Sciatic nerve (tissue), 2 donors: ENCODE results near the gene FEM1B. TPM values are rescaled to one million over a fixed set of nuclear protein-coding genes. Genes with fewer than 3 reads are reported as not detected.
A peak's percentile ranks its signal among the peaks of the same experiment; 100 is the strongest.

Experiments used
- ATAC-seq: fragments of 200-7000 bp; cut with Tn5 transposase; one replicate; pipeline ENCODE4 v1.9.1; 2020; ENCODE audit warnings: mild to moderate bottlenecking, moderate library complexity
- DNase-seq: peaks from one replicate; pipeline ENCODE4 v3.0.0-alpha.2; 2020; ENCODE audit warnings: low spot score
- intact Hi-C: fragments of 100-400 bp; cut with DNase I; formaldehyde crosslinking; loops from one replicate; pipeline ENCODE4 v1.14.2; 2022
- total RNA-seq: library from RNA; stranded (reverse); fragmentation: NEBNext Ultra II Directional; extraction: Animal tissue kit (Norgen Biotek cat#: 25700); gene quantifications from one replicate; pipeline ENCODE4 v1.2.1, GENCODE V29; 2021
- donor health status: DM: no; HTN: no; CAD: no.
- donor health status: DM: no; HTN: no; CAD: no.

Gene FEM1B
- total RNA-seq, 1 donor from 2014 or later = 58.0 TPM

GRCh38 chr15:68279779-68280753 is 2.5 kb downstream of the FEM1B start:
- ATAC-seq = no peak
- intact Hi-C loops = no loop called here

DNA sequence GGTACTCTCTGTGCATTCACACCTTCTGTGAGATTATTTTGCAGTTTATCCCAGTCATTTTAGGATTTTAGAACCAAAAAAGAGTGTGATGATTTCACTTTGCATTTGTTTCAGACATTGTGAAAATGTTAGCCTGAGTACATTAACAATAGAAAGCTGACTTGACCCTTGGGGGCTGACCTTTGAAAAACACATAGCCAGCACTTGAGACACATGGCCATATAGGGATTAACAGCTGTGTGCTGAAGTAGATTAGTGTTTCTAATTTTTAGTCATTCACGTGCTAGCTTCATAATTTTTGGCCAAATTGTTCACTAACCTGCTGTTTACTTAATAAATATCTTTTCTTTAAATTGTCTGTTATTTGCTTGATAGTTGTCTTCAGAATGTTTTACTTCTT is 3.5 kb downstream of the FEM1B start:
- intact Hi-C loops = no loop called here
- no peak for ATAC-seq
- no peak for DNase-seq

More at GRCh38 chr15:68279779-68280753, 2.5 kb downstream of the FEM1B start:
- DNase-seq = no peak

- no peak for ATAC-seq
Observed at GRCh38 chr15:68283401-68283800, 5.9 kb downstream of the FEM1B start.

DNA sequence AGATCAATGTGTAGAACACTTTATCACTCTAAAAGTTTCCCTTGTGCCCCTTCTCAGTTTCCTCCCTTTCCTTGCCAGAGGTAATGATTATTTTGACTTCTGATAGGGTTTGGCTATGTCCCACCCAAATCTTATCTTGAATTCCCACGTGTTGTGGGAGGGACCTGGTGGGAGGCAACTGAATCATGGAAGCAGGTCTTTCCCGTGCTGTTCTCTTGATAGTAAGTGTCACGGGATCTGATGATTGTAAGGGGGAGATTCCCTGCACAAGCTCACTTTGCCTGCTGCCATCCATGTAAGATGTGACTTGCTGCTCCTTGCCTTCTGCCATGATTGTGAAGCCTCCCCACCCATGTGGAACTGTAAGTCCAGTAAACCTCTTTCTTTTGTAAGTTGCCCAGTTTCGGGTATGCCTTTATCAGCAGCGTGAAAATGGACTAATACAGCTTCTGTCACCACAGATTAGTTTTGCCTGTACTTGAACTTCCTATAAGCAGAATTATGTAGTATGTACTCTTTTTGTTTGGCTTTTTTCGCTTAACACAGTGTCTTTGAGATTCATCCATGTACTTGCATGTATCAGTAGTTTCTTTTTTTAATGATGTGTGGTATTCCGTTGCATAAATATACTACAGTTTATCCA is 7.2 kb downstream of the FEM1B start:
- ATAC-seq (no peak), DNase-seq (no peak)
- intact Hi-C loops = no loop called here

More at GRCh38 chr15:68283401-68283800, 5.9 kb downstream of the FEM1B start:
- DNase-seq = no peak
- intact Hi-C loops = no loop called here

DNA sequence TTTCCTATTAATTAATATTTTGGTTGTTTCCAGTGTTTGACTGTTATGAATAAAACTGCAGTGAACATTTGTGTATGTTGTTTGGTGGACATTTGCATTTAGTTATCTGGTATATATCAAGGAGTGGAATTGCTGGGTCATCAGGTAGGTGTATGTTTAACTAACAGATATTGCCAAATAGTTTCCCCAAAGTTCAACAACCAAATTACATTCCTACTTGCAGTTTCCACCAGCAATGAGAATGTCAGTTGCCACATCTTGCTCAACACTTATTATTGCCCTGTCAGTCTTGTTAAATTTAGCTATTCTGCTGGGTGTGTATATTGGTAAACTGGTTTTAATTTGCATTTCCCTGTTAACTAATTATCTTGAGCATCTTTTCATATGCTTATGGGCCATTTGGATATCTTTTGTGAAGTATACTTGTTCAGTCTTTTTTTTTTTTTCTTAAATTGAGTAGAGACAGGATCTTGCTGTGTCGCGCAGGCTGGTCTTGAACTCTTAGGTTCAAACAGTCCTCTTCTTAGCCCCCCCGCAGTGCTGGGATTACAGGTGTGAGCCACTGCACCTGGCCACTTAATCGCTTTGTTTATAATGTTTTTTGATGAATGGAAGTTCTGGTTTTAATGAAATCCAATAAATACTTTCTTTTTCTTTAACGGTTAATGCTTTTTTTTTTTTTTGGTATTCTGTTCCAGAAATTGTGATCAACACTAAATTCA is 7.9 kb downstream of the FEM1B start:
- intact Hi-C loops = no loop called here
- DNase-seq = no peak
- no peak for ATAC-seq

DNA sequence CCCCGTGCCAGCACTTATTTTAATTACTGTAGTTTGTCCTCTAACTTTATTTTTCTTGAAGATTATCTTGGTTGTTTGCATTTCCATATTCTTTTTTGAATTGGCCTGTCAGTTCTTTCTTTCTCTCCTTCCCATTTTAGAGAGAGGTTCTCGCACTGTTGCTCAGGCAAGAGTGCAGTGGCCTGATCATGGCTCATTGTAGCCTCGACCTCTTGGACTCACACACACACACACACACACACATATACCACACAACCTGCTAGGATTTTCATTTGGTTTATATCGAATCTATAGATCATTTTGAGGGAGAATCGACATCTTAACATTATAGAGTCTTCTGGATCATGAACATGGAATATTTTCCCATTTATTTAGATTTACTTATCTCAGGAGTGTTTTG is 8.7 kb downstream of the FEM1B start:
- DNase-seq (no peak), ATAC-seq (no peak)
- intact Hi-C loops = no loop called here

DNA sequence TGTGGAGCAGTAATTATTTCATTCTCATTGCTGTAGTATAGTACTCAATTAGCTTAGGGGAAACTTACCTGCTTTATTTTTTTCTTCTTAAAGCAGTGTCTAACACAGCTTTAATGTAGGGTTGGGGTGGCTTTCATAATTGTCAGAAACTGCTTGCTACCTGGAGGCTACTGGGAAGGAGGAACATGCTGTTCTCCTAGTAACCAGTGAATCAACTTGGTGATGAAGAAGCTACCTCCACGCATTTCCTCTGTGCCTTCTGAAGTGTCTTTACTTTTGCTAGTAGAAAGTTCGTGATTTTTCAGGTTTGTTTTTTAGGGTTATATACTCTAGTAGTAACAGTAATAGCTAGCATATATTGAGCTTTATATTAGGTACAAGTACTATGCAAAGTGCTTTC is 11.5 kb downstream of the FEM1B start:
- no peak for DNase-seq
- intact Hi-C loops = no loop called here
- no peak for ATAC-seq

- ATAC-seq = no peak
- intact Hi-C loops = no loop called here
- no peak for DNase-seq
Observed at GRCh38 chr15:68289621-68290352, 12.2 kb downstream of the FEM1B start.

- no peak for DNase-seq
- intact Hi-C loops = no loop called here
- no peak for ATAC-seq
Observed at GRCh38 chr15:68290715-68291114, 13.2 kb downstream of the FEM1B start.

DNA sequence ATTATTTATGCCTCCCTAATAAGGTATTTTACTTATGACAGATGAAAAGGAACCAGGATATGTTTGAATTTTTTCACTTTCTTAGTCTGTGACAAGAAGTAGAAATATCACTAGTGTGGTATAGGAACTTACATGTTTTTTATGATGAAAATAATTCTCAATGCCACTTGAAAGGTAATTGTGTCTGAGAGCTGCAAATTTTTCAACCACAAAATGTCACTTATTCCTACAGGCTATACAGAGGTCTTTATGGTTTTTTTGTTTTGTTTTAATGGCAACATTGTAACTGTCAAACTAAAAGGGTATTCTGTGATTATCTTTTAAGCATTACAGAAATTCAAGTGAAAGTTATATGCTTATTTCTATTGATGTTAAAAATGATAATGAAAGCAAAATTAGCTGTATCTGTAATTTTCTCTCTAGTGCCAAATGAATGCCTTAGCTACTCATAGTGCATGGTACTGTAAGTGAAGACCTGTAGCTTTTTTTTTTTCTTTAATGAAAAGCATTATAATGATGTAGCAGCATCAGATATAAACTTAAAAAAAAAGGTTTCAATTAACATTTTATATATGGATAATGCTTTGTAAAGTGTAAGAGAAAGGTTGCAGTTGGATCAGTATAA is 14.7 kb downstream of the FEM1B start:
- ATAC-seq (no peak), DNase-seq (no peak)
- intact Hi-C loops = no loop called here

- ATAC-seq = no peak
Observed at GRCh38 chr15:68292967-68293366, 15.4 kb downstream of the FEM1B start.

GRCh38 chr15:68295014-68295805 is 17.7 kb downstream of the FEM1B start:
- DNase-seq = no peak
- ATAC-seq = no peak
- intact Hi-C loops = no loop called here

More at GRCh38 chr15:68292967-68293366, 15.4 kb downstream of the FEM1B start:
- intact Hi-C loops = no loop called here
- DNase-seq = no peak

DNA sequence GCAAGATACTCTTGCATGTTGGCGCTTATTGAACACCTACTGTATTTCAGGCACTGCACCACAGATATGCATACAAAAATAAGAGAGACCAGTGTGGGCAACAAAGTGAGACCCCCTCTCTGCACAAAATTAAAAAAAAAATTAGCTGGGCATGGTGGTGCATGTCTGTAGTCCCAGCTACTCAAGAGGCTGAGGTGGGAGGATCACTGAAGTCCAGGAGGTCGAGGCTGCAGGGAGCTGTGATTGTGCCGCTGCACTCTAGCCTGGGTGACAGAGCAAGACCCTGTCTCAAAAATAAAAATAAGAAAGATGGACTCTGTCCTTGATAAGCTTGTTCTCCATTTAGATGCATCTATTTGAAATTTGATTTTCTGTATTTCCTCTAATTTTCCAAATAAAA is 20.8 kb downstream of the FEM1B start:
- no peak for ATAC-seq
- DNase-seq = no peak

GRCh38 chr15:68298882-68299381 is 21.4 kb downstream of the FEM1B start:
- intact Hi-C loops = no loop called here
- ATAC-seq (peak; percentile 88), DNase-seq (no peak)

More for the DNA sequence above, 20.8 kb downstream of the FEM1B start:
- intact Hi-C loops = no loop called here

GRCh38 chr15:68299436-68299835 is 21.9 kb downstream of the FEM1B start:
- intact Hi-C loops = no loop called here
- no peak for DNase-seq
- ATAC-seq = peak; percentile 13

DNA sequence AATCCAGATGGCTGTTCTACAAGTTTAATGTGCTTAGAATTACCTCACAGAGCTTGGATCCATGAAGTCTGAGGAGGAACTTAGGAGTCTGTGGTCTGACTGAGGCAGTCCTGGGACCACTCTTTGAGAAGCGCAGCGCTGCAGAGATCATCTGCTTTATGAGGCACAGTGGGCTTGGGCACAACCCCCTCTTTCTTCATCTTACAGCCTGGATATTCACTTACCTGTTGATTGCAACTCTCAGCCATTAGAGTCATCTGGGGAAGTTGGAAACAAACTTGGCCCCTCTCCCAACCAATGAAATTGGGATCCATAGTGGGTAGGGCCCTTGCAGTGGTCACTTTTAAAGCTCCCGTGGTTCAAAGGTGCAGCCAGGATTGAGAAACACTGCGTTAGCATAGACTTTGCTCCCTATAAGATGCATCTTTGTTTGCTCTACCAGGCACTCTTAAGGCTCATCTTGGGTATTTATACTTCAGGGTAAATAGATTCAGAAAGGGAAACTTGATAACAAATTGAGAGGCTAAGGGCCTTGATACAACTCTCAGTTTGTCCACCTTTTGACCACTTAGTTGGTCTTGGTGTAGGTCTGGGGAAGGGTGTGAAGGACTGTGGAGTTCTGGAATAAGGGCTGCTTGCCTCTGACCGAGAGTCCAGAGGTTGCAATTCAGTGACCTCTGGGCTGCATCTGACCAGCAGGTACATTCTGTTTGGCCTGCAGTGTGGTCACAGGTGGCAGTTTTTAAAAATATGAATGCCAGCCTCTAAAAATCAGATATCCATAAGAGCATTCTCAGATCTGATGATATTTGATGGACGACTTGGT is 22.8 kb downstream of the FEM1B start:
- intact Hi-C loops = loop anchor here (10.0 kb wide), 1 partner anchor 254 kb away; no protein-coding TSS in a partner anchor
- ATAC-seq = no peak
- DNase-seq = no peak

- no peak for DNase-seq
- intact Hi-C loops = loop anchor here (10.0 kb wide), 1 partner anchor 254 kb away; no protein-coding TSS in a partner anchor
- no peak for ATAC-seq
Observed at GRCh38 chr15:68301301-68301700, 23.8 kb downstream of the FEM1B start.
